SK-N-SH treated with all-trans-retinoic acid at 6 μM for 48 hours (cell line): ENCODE results near the gene CHCHD6.

Experiments
- ATAC-seq: fragments of 200-7000 bp; cut with Tn5 transposase; 3 replicates; pipeline ENCODE4 v1.9.1; 2020; ENCODE audit warnings: mild to moderate bottlenecking, moderate library complexity
- ARNTL ChIP-seq: fragments of 450-650 bp; formaldehyde crosslinking; IDR thresholded peaks from 2 replicates; pipeline ENCODE4 v1.5.0; 2020; ENCODE audit warnings: low read depth, mild to moderate bottlenecking, moderate library complexity, borderline replicate concordance
- BACH2 ChIP-seq: fragments of 250-450 bp; sonication (Bioruptor Pico); IDR thresholded peaks from 2 replicates; pipeline ENCODE4 v1.9.0; 2021; ENCODE audit warnings: mild to moderate bottlenecking, borderline replicate concordance
- CREB5 ChIP-seq: fragments of 250-450 bp; sonication (Bioruptor Pico); IDR thresholded peaks from 2 replicates; pipeline ENCODE4 v1.5.1; 2020; ENCODE audit warnings: low read depth, mild to moderate bottlenecking, moderate library complexity
- CSDC2 ChIP-seq: fragments of 250-450 bp; sonication (Bioruptor Pico); IDR thresholded peaks from 2 replicates; pipeline ENCODE4 v1.5.0; 2020; ENCODE audit warnings: mild to moderate bottlenecking, moderate library complexity
- CSRNP3 ChIP-seq: fragments of 250-450 bp; sonication (Bioruptor Pico); IDR thresholded peaks from 2 replicates; pipeline ENCODE4 v1.5.1; 2021; ENCODE audit warnings: mild to moderate bottlenecking, moderate library complexity
- ESRRG ChIP-seq: fragments of 250-450 bp; sonication (Bioruptor Pico); IDR thresholded peaks from 2 replicates; pipeline ENCODE4 v1.6.1; 2021; ENCODE audit warnings: mild to moderate bottlenecking
- OSR1 ChIP-seq: fragments of 250-450 bp; sonication (Bioruptor Pico); IDR thresholded peaks from 2 replicates; pipeline ENCODE4 v1.8.0; 2022; ENCODE audit warnings: moderate library complexity, mild to moderate bottlenecking, inconsistent platforms
- PATZ1 ChIP-seq: fragments of 250-450 bp; sonication (Bioruptor Pico); IDR thresholded peaks from 2 replicates; pipeline ENCODE4 v1.8.0; 2020; ENCODE audit warnings: mild to moderate bottlenecking, moderate library complexity, borderline replicate concordance
- POU6F1 ChIP-seq: fragments of 250-450 bp; sonication (Bioruptor Pico); IDR thresholded peaks from 2 replicates; pipeline ENCODE4 v1.8.0; 2021; ENCODE audit warnings: low read depth, mild to moderate bottlenecking, moderate library complexity, borderline replicate concordance
- RARB ChIP-seq: fragments of 250-450 bp; sonication (Bioruptor Pico); IDR thresholded peaks from 2 replicates; pipeline ENCODE4 v1.8.0; 2021; ENCODE audit warnings: mild to moderate bottlenecking, moderate library complexity
- SNAI2 ChIP-seq: fragments of 250-450 bp; sonication (Bioruptor Pico); IDR thresholded peaks from 2 replicates; pipeline ENCODE4 v1.5.0; 2020; ENCODE audit warnings: mild to moderate bottlenecking, moderate library complexity
- TCF4 ChIP-seq: fragments of 250-450 bp; sonication (Bioruptor Pico); IDR thresholded peaks from 2 replicates; pipeline ENCODE4 v1.8.0; 2021; ENCODE audit warnings: mild to moderate bottlenecking, moderate library complexity, borderline replicate concordance
- TOX ChIP-seq: fragments of 250-450 bp; sonication (Bioruptor Pico); IDR thresholded peaks from 2 replicates; pipeline ENCODE4 v1.8.0; 2021; ENCODE audit warnings: mild to moderate bottlenecking, moderate library complexity, borderline replicate concordance
- TSHZ2 ChIP-seq: fragments of 250-450 bp; sonication (Bioruptor Pico); IDR thresholded peaks from 2 replicates; pipeline ENCODE4 v1.5.0; 2020; ENCODE audit warnings: mild to moderate bottlenecking, moderate library complexity
- ZC3H10 ChIP-seq: fragments of 250-450 bp; sonication (Bioruptor Pico); IDR thresholded peaks from 2 replicates; pipeline ENCODE4 v1.5.1; 2021; ENCODE audit warnings: mild to moderate bottlenecking, moderate library complexity
- ZFP3 ChIP-seq: fragments of 250-450 bp; sonication (Bioruptor Pico); IDR thresholded peaks from 2 replicates; pipeline ENCODE4 v1.5.0; 2020; ENCODE audit warnings: mild to moderate bottlenecking, moderate library complexity
- ZNF565 ChIP-seq: fragments of 450-650 bp; formaldehyde crosslinking; conservative IDR thresholded peaks from 2 replicates; pipeline ENCODE4 v1.5.0; 2020; ENCODE audit warnings: low read depth, mild to moderate bottlenecking, moderate library complexity
- ZNF70 ChIP-seq: fragments of 450-650 bp; formaldehyde crosslinking; IDR thresholded peaks from 2 replicates; pipeline ENCODE4 v1.5.0; 2020; ENCODE audit warnings: mild to moderate bottlenecking, moderate library complexity
- ZNF8 ChIP-seq: fragments of 450-650 bp; formaldehyde crosslinking; IDR thresholded peaks from 2 replicates; pipeline ENCODE4 v1.5.0; 2020; ENCODE audit warnings: mild to moderate bottlenecking, moderate library complexity

Gene CHCHD6

GRCh38 chr3:127004641-127005397 is 300.8 kb downstream of the CHCHD6 start (continued):
- TF ChIP-seq PATZ1 (CRISPR knock-in tag) (no peak), ARNTL (CRISPR knock-in tag) (no peak), BACH2 (CRISPR knock-in tag) (no peak), ZC3H10 (CRISPR knock-in tag) (no peak), TCF4 (CRISPR knock-in tag) (no peak), POU6F1 (CRISPR knock-in tag) (no peak), TOX (CRISPR knock-in tag) (no peak)

GRCh38 chr3:127005864-127006500 is 301.9 kb downstream of the CHCHD6 start:
- no peak for ATAC-seq
- TF ChIP-seq TOX (CRISPR knock-in tag) (no peak), CSRNP3 (CRISPR knock-in tag) (no peak), POU6F1 (CRISPR knock-in tag) (no peak), SNAI2 (no peak), TSHZ2 (CRISPR knock-in tag) (no peak), ESRRG (no peak), ZNF565 (CRISPR knock-in tag) (no peak), PATZ1 (CRISPR knock-in tag) (no peak), CREB5 (CRISPR knock-in tag) (no peak), RARB (CRISPR knock-in tag) (no peak), ZFP3 (CRISPR knock-in tag) (no peak), ZC3H10 (CRISPR knock-in tag) (no peak), ARNTL (CRISPR knock-in tag) (no peak), OSR1 (CRISPR knock-in tag) (no peak), ZNF8 (CRISPR knock-in tag) (no peak), CSDC2 (no peak), TCF4 (CRISPR knock-in tag) (no peak), ZNF70 (CRISPR knock-in tag) (no peak), BACH2 (CRISPR knock-in tag) (no peak)
